Type B pancreatic cell (in vitro differentiated cells): ENCODE measurements around the gene MIA3. TPM values are rescaled to one million over a fixed set of nuclear protein-coding genes. Genes with fewer than 3 reads are reported as not detected.
A peak's percentile ranks its signal among the peaks of the same experiment; 100 is the strongest.

Experiments
- DNase-seq: peaks from one replicate; pipeline ENCODE4 v3.0.0; 2021; ENCODE audit warnings: mixed read lengths; ENCODE audit not compliant: unreplicated experiment; ENCODE audit errors: extremely low spot score
- H3K27ac Mint-ChIP-seq: 2 replicates; pipeline ENCODE4 v1.8.0; 2021; ENCODE audit warnings: mild to moderate bottlenecking, mixed read lengths
- H3K27me3 Mint-ChIP-seq: 2 replicates; pipeline ENCODE4 v1.8.0; 2021; ENCODE audit warnings: mixed read lengths
- H3K36me3 Mint-ChIP-seq: 2 replicates; pipeline ENCODE4 v1.8.0; 2021; ENCODE audit warnings: mixed read lengths
- H3K4me1 Mint-ChIP-seq: one replicate; pipeline ENCODE4 v1.8.0; 2021; ENCODE audit warnings: mixed read lengths; ENCODE audit not compliant: unreplicated experiment
- H3K4me3 Mint-ChIP-seq: 2 replicates; pipeline ENCODE4 v1.8.0; 2021; ENCODE audit warnings: mild to moderate bottlenecking, mixed read lengths
- H3K9me3 Mint-ChIP-seq: 2 replicates; pipeline ENCODE4 v1.8.0; 2021; ENCODE audit warnings: mixed read lengths
- total RNA-seq: library from RNA; stranded (reverse); gene quantifications from 2 replicates; pipeline ENCODE4 v1.2.1, GENCODE V29; 2021; ENCODE audit warnings: low replicate concordance
- TF ChIP-seq, protein P1 (sequence below): fragments of 200-600 bp; sonication (generic); conservative IDR thresholded peaks from 2 replicates; pipeline ENCODE4 v1.5.0; 2021; ENCODE audit warnings: antibody characterized with exemption, mild to moderate bottlenecking

The MIA3 gene
- total RNA-seq, 1 donor from 2014 or later = 78.6 TPM

DNA sequence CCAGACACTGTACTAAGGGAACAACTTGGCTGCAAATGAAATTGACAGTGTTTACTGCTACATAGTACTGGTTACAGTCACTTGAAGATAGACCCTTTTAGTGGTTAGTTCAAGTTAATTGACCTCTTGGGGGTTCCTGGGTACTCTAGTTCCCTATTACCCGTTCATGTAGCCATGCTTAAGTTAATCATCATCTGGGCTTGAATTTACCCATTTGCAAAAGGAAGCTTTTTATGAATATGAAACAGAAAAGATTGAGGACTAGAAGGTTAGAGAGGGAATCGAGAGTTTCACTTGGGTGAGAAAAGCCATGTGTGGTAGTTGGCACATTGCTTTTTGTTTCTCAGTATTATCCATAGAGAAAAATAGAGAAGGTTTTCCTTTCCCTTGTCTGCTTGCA lies 2.7 kb downstream of the MIA3 start:
- Mint-ChIP-seq H3K4me1 (peaks cover 26% of the 10 kb centered on the region), H3K27me3 (peaks cover 5% of the 10 kb centered on the region), H3K27ac (no peak overlapping the region), H3K36me3 (peaks cover 9% of the 10 kb centered on the region), H3K4me3 (peak overlapping the region; percentile 95), H3K9me3 (no peaks in the 10 kb centered on the region)
- no peak for DNase-seq
- TF ChIP-seq, protein P1, sequence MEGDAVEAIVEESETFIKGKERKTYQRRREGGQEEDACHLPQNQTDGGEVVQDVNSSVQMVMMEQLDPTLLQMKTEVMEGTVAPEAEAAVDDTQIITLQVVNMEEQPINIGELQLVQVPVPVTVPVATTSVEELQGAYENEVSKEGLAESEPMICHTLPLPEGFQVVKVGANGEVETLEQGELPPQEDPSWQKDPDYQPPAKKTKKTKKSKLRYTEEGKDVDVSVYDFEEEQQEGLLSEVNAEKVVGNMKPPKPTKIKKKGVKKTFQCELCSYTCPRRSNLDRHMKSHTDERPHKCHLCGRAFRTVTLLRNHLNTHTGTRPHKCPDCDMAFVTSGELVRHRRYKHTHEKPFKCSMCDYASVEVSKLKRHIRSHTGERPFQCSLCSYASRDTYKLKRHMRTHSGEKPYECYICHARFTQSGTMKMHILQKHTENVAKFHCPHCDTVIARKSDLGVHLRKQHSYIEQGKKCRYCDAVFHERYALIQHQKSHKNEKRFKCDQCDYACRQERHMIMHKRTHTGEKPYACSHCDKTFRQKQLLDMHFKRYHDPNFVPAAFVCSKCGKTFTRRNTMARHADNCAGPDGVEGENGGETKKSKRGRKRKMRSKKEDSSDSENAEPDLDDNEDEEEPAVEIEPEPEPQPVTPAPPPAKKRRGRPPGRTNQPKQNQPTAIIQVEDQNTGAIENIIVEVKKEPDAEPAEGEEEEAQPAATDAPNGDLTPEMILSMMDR = no peak

DNA sequence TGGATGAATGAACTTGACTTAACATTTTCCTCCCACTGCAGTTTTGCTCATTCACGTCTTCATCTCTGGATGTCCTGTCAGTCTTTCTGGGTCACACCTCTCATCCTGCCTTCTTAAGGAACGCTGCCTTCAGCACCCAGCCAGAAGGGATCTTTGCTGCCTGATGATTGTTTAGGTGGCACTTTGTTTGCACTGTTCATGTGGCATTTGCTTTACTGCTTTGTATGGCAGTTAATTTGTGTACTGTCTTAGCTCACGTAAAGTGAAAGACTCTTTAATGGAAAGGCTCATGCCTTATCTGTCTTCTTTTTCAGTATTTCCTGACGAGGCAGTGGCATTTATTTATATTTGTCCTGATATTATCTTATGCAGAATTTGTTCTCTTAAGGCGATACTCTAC lies 4.9 kb downstream of the MIA3 start:
- Mint-ChIP-seq H3K4me1 (peaks cover 26% of the 10 kb centered on the region), H3K36me3 (peaks cover 16% of the 10 kb centered on the region), H3K27me3 (no peaks in the 10 kb centered on the region), H3K27ac (no peak overlapping the region), H3K4me3 (no peak overlapping the region), H3K9me3 (no peaks in the 10 kb centered on the region)
- TF ChIP-seq, protein P1 = no peak
- DNase-seq = no peak

DNA sequence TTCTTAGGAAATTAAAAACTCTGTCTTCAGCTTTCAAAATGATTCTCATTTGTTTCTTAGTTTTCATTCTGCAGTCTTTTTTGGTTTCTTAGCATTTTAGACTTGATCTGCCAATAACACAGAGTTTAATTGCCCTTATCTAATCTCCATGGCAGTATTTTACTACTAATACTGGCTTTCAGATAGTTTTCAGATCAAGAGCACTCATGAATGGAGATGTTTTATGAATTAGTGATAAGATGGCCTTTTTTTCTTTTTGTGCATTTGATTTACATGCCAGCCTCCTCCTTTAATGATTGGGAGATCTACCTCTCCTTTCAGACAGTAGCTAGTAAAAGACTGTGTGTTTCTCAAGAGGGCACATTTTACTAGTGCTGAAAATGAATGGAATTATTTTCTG lies 5.6 kb downstream of the MIA3 start:
- Mint-ChIP-seq H3K4me1 (peaks cover 26% of the 10 kb centered on the region), H3K9me3 (no peaks in the 10 kb centered on the region), H3K27me3 (no peaks in the 10 kb centered on the region), H3K4me3 (no peak overlapping the region), H3K36me3 (peaks cover 22% of the 10 kb centered on the region), H3K27ac (no peak overlapping the region)
- TF ChIP-seq, protein P1 = no peak
- no peak for DNase-seq

DNA sequence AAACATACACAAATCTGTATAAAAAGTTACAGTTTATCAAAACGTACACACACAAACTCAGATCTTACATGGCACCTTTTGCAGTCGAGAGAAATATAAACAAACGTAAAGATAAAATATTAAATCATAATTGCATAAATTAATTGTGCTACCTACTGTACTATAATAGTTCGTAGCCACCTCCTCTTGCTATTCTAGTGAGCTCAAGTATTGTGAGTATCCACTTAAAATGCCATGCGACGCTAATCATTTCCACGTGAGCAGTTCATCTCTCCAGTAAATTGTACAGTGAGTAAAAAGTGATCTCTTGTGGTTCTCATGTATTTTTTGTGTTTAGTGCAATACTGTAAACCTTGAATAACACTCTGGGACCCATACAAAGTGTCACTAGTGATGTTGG lies 6.3 kb downstream of the MIA3 start:
- H3K27ac Mint-ChIP-seq = no peak overlapping the region
- no peaks in the 10 kb centered on the region for H3K27me3 Mint-ChIP-seq
- H3K9me3 Mint-ChIP-seq = no peaks in the 10 kb centered on the region
- TF ChIP-seq, protein P1 = no peak
- DNase-seq = no peak
- H3K4me1 Mint-ChIP-seq = peaks cover 22% of the 10 kb centered on the region
- H3K4me3 Mint-ChIP-seq = no peak overlapping the region
- peaks cover 30% of the 10 kb centered on the region for H3K36me3 Mint-ChIP-seq

DNA sequence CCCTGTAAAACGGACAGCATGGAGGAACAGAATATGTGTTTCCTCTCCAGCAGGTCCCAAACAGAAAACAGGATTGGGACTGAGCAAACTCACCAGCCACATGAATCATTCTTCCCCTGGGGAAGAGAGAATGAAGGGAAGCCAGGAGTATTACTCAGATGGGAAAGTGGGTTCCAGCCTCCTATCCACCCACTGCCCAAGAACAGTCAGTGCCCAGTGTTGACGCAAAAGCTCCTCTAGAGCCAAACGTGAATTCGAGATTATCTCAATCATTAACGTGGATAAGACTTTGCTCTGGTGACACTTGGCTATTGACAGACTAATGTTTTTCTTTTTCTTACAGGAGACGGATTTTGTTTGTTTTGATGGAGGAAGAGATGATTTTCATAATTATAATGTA lies 9.3 kb downstream of the MIA3 start:
- TF ChIP-seq, protein P1 = no peak
- Mint-ChIP-seq H3K9me3 (no peaks in the 10 kb centered on the region), H3K4me3 (no peak overlapping the region), H3K4me1 (no peaks in the 10 kb centered on the region), H3K27me3 (no peaks in the 10 kb centered on the region), H3K27ac (no peak overlapping the region), H3K36me3 (peaks cover 32% of the 10 kb centered on the region)
- no peak for DNase-seq

DNA sequence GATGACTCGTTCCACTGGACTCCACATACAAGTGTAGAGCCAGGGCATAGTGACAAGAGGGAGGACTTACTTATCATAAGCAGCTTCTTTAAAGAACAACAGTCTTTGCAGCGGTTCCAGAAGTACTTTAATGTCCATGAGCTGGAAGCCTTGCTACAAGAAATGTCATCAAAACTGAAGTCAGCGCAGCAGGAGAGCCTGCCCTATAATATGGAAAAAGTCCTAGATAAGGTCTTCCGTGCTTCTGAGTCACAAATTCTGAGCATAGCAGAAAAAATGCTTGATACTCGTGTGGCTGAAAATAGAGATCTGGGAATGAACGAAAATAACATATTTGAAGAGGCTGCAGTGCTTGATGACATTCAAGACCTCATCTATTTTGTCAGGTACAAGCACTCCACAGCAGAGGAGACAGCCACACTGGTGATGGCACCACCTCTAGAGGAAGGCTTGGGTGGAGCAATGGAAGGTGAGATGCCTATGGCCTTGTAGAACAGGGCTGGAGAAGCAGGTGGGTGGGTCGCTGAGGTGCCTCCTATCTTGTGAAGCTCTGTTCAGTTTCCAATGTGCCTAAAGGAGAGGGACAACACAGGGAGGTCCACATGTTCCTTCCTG lies 12.1 kb downstream of the MIA3 start:
- Mint-ChIP-seq H3K27me3 (no peaks in the 10 kb centered on the region), H3K4me3 (no peak overlapping the region), H3K27ac (no peak overlapping the region), H3K9me3 (no peaks in the 10 kb centered on the region), H3K4me1 (peaks cover 4% of the 10 kb centered on the region), H3K36me3 (peaks cover 36% of the 10 kb centered on the region)
- DNase-seq = no peak
- TF ChIP-seq, protein P1 = no peak
